Measurements from ENCODE around the gene MLLT3. TPM values are rescaled to one million over a fixed set of nuclear protein-coding genes. Genes with fewer than 3 reads are reported as not detected.

MLLT3 gene
- total and polyA plus RNA-seq, 2 of the 8 experiments (the other 6 are each of a cell fraction or from before 2014, with no cell fraction given), result 5.9 to 9.6 TPM

- H2BK12ac ChIP-seq (ENCODE audit: low read depth, low read length), result no peak overlapping the region
- no peak overlapping the region for H2AFZ ChIP-seq (ENCODE audit: low read length)
- H3K14ac ChIP-seq (ENCODE audit: insufficient read length), result no peak overlapping the region
- H3K36me3 ChIP-seq (ENCODE audit: control insufficient read depth in 2 of 4, insufficient read depth in 4 of 4, low read length in 3 of 4), result no peaks in the 10 kb centered on the region
- no peaks in the 10 kb centered on the region for H4K20me1 ChIP-seq (replicated peaks in 1 of 2; ENCODE audit: control insufficient read depth in 1 of 2, insufficient read depth in 2 of 2, low read length in 2 of 2)
- no peaks in the 10 kb centered on the region for H3K23me2 ChIP-seq (ENCODE audit: low read depth, low read length)
- no peak overlapping the region for H2BK15ac ChIP-seq (ENCODE audit: low read length)
- no peak overlapping the region for H2BK20ac ChIP-seq (ENCODE audit: low read length)
- H3K18ac ChIP-seq (ENCODE audit: extremely low read depth, low read length), result no peak overlapping the region
- no peak overlapping the region for H3K4me3 ChIP-seq (ENCODE audit: extremely low read depth in 1 of 4, insufficient read depth in 2 of 4, low read depth in 3 of 4, low read length in 4 of 4)
- H2AK5ac ChIP-seq (ENCODE audit: low read depth, low read length), result no peak overlapping the region
- H4K8ac ChIP-seq (ENCODE audit: extremely low read depth, insufficient read depth, low read length), result no peak overlapping the region
- no peak overlapping the region for H3K56ac ChIP-seq (replicated peaks; ENCODE audit: insufficient read length, low read depth, low read length)
- H3K27me3 ChIP-seq (replicated peaks in 1 of 4; ENCODE audit: control insufficient read depth in 3 of 4, extremely low read depth in 1 of 4, insufficient read depth in 3 of 4, low read length in 3 of 4), result no peaks in the 10 kb centered on the region
- H2BK120ac ChIP-seq (replicated peaks; ENCODE audit: low read depth, low read length), result no peak overlapping the region
- POLR2A ChIA-PET (ENCODE audit: partially characterized antibody), result no interaction called here
- H3K79me1 ChIP-seq (ENCODE audit: low read depth, low read length), result no peaks in the 10 kb centered on the region
- DNase-seq (ENCODE audit: low read depth in 1 of 2, low spot score in 2 of 2) (no peak), FAIRE-seq (no peak)
- H3K9ac ChIP-seq (replicated peaks in 1 of 4; ENCODE audit: extremely low read depth in 1 of 4, low read depth in 3 of 4, low read length in 3 of 4), result no peak overlapping the region
- H3K4me1 ChIP-seq (replicated peaks in 1 of 4; ENCODE audit: control insufficient read depth in 3 of 4, insufficient read depth in 4 of 4, low read length in 3 of 4), result peaks cover 0 to 7% (median 2%) of the 10 kb centered on the region in 4 experiments; a peak in 3 of 7 replicates
- no peak overlapping the region for H2BK5ac ChIP-seq (ENCODE audit: low read depth, low read length)
- no peak overlapping the region for H4K5ac ChIP-seq (ENCODE audit: insufficient read length, low read depth, low read length)
- H3K79me2 ChIP-seq (ENCODE audit: control insufficient read depth in 1 of 2, insufficient read depth in 2 of 2, low read length in 2 of 2), result no peaks in the 10 kb centered on the region
- no peaks in the 10 kb centered on the region for H3K9me3 ChIP-seq (ENCODE audit: insufficient read depth in 2 of 2, low read depth in 1 of 2, low read length in 1 of 2)
- CTCF ChIA-PET (ENCODE audit: partially characterized antibody), result interaction anchor here (1.7 to 2.7 kb wide), 3 partner anchors 11 to 527 kb away, joined by 4 to 13 read pairs (median 6); no protein-coding TSS in a partner anchor
- H3K27ac ChIP-seq (ENCODE audit: low read depth, low read length), result no peak overlapping the region
- no peak overlapping the region for H3K23ac ChIP-seq (ENCODE audit: insufficient read length)
- H3K4me2 ChIP-seq (ENCODE audit: insufficient read depth in 1 of 2, low read depth in 2 of 2, low read length in 2 of 2), result no peak overlapping the region
- no peak overlapping the region for H3K4ac ChIP-seq (replicated peaks; ENCODE audit: insufficient read length, low read depth, low read length)
- no peak overlapping the region for H4K91ac ChIP-seq (replicated peaks; ENCODE audit: insufficient read length, low read length)
- TF ChIP-seq CEBPB (IDR thresholded peaks at IDR 0.05; ENCODE audit: low read depth, low read length), result no peak
- TF ChIP-seq POLR2AphosphoS5 (IDR thresholded peaks at IDR 0.05; ENCODE audit: low read depth, low read length), result no peak
- TF ChIP-seq KDM5A (IDR thresholded peaks at IDR 0.05; ENCODE audit: low read length), result no peak
- TF ChIP-seq RAD21 (IDR thresholded peaks at IDR 0.05 in 1 of 2, conservative IDR thresholded peaks at IDR 0.05 in 1 of 2; ENCODE audit: low read depth in 2 of 2, low read length in 2 of 2), result no peak
- TF ChIP-seq ZNF274 (IDR thresholded peaks at IDR 0.05; ENCODE audit: borderline replicate concordance, extremely low read depth, low read length), result no peak
- no peak for TF ChIP-seq POLR2A (IDR thresholded peaks at IDR 0.05; ENCODE audit: control extremely low read depth in 1 of 2, low read depth in 2 of 2, low read length in 2 of 2)
- TF ChIP-seq CREB1 (IDR thresholded peaks at IDR 0.05), result no peak
- TF ChIP-seq MAX (IDR thresholded peaks at IDR 0.05), result no peak
- no peak for TF ChIP-seq SIRT6 (IDR thresholded peaks at IDR 0.05; ENCODE audit: low read length)
- TF ChIP-seq EP300 (IDR thresholded peaks at IDR 0.05; ENCODE audit: borderline replicate concordance in 1 of 2, low read depth in 2 of 2, low read length in 2 of 2), result no peak
- no peak for TF ChIP-seq CTCF (IDR thresholded peaks at IDR 0.05; ENCODE audit: control extremely low read depth in 1 of 3, insufficient read depth in 1 of 3, low read depth in 1 of 3, low read length in 3 of 3)
- TF ChIP-seq TAF7 (optimal IDR thresholded peaks at IDR 0.05; ENCODE audit: borderline replicate concordance, low read depth, low read length), result no peak
- TF ChIP-seq YY1 (IDR thresholded peaks at IDR 0.05; ENCODE audit: low read depth, low read length), result no peak
Measured at GRCh38 chr9:20473515-20474013, 148.7 kb downstream of the MLLT3 start.

All from H1 (cell line).